Ascending aorta (tissue), 2 donors: ENCODE results near the gene PPM1L. TPM values are rescaled to one million over a fixed set of nuclear protein-coding genes. Genes with fewer than 3 reads are reported as not detected.

Experiments
- DNase-seq, 2 donors: peaks; one replicate each; pipeline ENCODE4 v3.0.0-alpha.2; 2019; ENCODE audit warnings: low spot score in 2 of 2
- H3K27ac ChIP-seq, 2 donors: fragments of 200-600 bp; sonication (generic); one replicate each; pipeline ENCODE4 v1.5.1; 2016 to 2017; ENCODE audit warnings: mild to moderate bottlenecking in 1 of 2
- H3K27me3 ChIP-seq: fragments of 200-600 bp; sonication (generic); one replicate; pipeline ENCODE4 v1.5.1; 2017
- H3K36me3 ChIP-seq, 2 donors: fragments of 200-600 bp; sonication (generic); one replicate each; pipeline ENCODE4 v1.5.1; 2016
- H3K4me1 ChIP-seq, 2 donors: fragments of 200-600 bp; sonication (generic); one replicate each; pipeline ENCODE4 v1.5.1; 2016 to 2017; ENCODE audit warnings: mild to moderate bottlenecking in 1 of 2
- H3K4me3 ChIP-seq, 2 donors: fragments of 200-600 bp; sonication (generic); one replicate each; pipeline ENCODE4 v1.5.1; 2016 to 2017; ENCODE audit warnings: mild to moderate bottlenecking in 1 of 2
- H3K9me3 ChIP-seq, 2 donors: fragments of 200-600 bp; sonication (generic); one replicate each; pipeline ENCODE4 v1.5.1; 2016
- CTCF ChIP-seq, 3 experiments: fragments of 200-600 bp in 2 of 3; fragments of 450-650 bp in 1 of 3; sonication (generic) in 2 of 3; IDR thresholded peaks; one replicate each; pipeline ENCODE4 v1.5.1; 2016 to 2019; ENCODE audit warnings: antibody characterized with exemption in 3 of 3, mild to moderate bottlenecking in 1 of 3, moderate library complexity in 1 of 3
- intact Hi-C: fragments of 100-400 bp; cut with DNase I; formaldehyde crosslinking; loops from one replicate; pipeline ENCODE4 v1.15.1; 2023
- total RNA-seq: library from RNA; depleted of rRNA; stranded (reverse); fragments of >200 nt; gene quantifications from one replicate; pipeline ENCODE4 v1.1.0, GENCODE V29; 2016

The PPM1L gene
- total RNA-seq, 1 donor from 2014 or later, result 20.3 TPM

DNA sequence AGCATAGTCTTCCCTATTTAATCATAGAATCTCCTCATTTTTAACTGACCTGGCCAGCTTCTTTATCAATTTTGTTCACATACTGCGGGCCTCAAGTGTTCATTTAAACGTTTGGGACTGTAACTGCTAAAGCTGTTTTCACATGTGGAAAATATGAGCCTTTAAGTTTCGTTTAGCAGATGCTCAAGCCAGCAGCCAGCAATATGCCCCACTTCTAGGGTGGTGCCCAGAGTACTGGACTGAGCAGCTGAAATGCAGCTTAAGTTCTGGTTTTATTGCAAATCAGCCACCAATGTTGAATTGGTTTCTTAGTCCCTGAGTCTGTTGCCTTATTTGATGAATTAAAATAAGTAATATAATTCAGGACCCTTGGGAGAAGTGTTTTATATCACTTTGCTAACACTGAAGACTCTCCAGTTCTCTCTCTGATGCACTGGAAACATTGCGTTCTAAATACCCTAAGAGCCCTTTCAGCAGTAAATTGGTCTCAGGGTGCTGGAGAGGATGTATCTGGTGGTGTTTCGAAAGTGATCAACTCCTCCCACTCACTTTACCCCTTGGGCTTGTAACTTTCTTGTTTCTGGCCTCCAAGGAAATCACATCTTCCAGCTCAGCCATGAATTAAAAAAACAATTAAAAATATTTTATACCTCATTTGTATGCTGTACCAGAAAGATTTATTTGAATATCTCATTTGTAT is 287.5 kb downstream of the PPM1L start:
- Histone ChIP-seq H3K27ac (no peak overlapping the region), H3K27me3 (no peaks in the 10 kb centered on the region), H3K36me3 (no peaks in the 10 kb centered on the region), H3K9me3 (no peaks in the 10 kb centered on the region), H3K4me3 (no peak overlapping the region), H3K4me1 (no peaks in the 10 kb centered on the region)
- no peak for TF ChIP-seq CTCF (IDR thresholded peaks at IDR 0.05)
- intact Hi-C loops, result no loop called here
- DNase-seq, result no peak

GRCh38 chr3:161049683-161050248 is 293.7 kb downstream of the PPM1L start:
- no peak for TF ChIP-seq CTCF (IDR thresholded peaks at IDR 0.05)
- intact Hi-C loops, result no loop called here
- Histone ChIP-seq H3K27ac (no peak overlapping the region), H3K4me3 (no peak overlapping the region), H3K4me1 (no peaks in the 10 kb centered on the region), H3K36me3 (no peaks in the 10 kb centered on the region), H3K9me3 (no peaks in the 10 kb centered on the region), H3K27me3 (no peaks in the 10 kb centered on the region)
- DNase-seq, result no peak

GRCh38 chr3:161050935-161051334 is 294.9 kb downstream of the PPM1L start:
- intact Hi-C loops, result no loop called here
- DNase-seq, result no peak
- Histone ChIP-seq H3K36me3 (no peaks in the 10 kb centered on the region), H3K4me1 (no peaks in the 10 kb centered on the region), H3K4me3 (no peak overlapping the region), H3K9me3 (no peaks in the 10 kb centered on the region), H3K27ac (no peak overlapping the region), H3K27me3 (no peaks in the 10 kb centered on the region)
- no peak for TF ChIP-seq CTCF (IDR thresholded peaks at IDR 0.05)

- no peaks in the 10 kb centered on the region for H3K9me3 ChIP-seq
- TF ChIP-seq CTCF (IDR thresholded peaks at IDR 0.05), result no peak
- H3K27me3 ChIP-seq, result no peaks in the 10 kb centered on the region
- H3K36me3 ChIP-seq, result no peaks in the 10 kb centered on the region
- H3K4me3 ChIP-seq, result no peak overlapping the region
- no peaks in the 10 kb centered on the region for H3K4me1 ChIP-seq
- intact Hi-C loops, result no loop called here
- H3K27ac ChIP-seq, result no peak overlapping the region
- DNase-seq, result no peak
Observed at GRCh38 chr3:161051856-161052255, 295.8 kb downstream of the PPM1L start.

DNA sequence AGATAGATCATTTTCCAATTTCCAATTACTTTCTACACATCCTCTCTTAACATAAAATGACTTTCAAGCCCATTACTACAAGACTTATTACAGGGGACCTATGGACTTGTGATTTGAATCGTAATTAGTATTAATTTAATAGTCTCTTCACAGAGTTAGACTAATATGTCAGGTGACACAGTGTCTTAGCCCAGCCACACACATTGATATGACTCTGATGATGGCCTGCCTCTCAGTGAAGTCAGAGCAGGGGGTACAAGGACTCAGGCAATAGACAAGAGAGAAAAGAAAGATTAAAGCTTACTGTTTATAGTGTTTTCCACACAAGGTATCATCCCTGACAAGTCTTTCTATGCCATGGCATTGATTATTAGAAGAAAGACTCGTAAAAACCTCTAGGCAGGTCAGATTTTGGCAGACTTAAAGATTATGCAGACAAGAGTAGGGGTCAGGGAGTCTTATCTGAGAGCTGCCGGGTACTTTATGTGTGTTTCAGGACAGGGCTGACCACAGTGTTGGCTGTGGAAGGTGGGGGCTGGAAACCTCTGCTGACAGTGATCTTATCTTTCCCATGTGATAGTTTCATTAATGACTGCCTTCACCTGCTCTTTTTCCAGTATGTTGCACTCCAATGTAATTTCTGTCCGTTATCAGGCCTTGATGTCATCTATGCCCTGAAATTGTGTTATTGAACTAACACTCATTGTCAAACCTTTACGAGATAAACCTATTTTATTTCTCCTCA is 299.0 kb downstream of the PPM1L start:
- H3K9me3 ChIP-seq, result no peaks in the 10 kb centered on the region
- H3K27ac ChIP-seq, result no peak overlapping the region
- intact Hi-C loops, result no loop called here
- DNase-seq, result no peak
- no peak overlapping the region for H3K4me3 ChIP-seq
- no peaks in the 10 kb centered on the region for H3K4me1 ChIP-seq
- H3K27me3 ChIP-seq, result no peaks in the 10 kb centered on the region
- no peaks in the 10 kb centered on the region for H3K36me3 ChIP-seq
- no peak for TF ChIP-seq CTCF (IDR thresholded peaks at IDR 0.05)
